Activated T-cell treated with anti-CD3 and anti-CD28 coated beads, Interleukin-2, amount 50 U/mL, for 1 hour (primary cell): Measurements from ENCODE around the gene ACACB.

ENCODE experiments used
- DNase-seq: peaks from one replicate; pipeline ENCODE4 v3.0.0-alpha.2; 2020

Gene ACACB

DNA sequence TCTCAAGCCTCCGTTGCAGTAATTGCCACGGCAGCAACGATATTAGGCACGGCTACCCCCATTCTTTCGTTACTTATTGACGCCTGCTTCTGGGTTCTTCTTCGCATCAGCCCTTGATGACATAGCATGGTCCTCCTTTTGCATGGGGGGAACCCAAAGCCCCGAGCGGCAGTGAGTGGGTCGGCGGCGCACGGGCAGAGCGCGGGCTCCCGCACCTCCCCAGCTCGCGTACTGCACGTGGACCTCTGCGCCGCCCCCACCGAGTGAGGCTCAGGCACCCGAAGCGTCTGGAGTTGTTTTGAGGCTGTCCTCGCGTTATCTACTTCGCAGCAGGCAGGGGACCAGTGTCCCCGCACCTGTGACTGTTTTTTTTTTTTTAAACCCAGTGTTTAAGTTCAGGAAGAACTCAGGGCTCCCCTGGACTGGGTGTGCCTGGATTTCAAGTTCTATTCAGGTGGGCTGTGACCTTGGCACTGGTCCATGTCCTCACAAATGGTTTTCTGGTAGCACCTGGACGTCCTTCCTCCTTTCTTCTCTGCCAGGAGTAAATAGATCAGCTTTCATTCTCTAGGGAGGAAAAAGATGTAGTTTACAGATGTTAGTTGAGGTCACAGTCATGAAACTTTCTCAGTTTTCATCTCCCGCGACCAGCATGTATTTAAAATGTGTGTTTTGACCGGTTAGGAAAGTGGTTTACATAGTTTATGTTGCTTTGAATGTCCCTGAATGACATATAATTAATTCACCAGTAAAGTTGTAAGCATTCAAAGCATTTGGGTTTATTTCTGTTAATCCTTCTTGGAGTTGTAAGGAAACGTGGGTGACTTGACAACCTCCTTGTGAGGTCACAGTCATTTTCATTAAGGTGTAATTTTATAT is 194.1 kb downstream of the ACACB start:
- no peak for DNase-seq
